ENCODE data around the gene WIPF3.

Gene WIPF3

DNA sequence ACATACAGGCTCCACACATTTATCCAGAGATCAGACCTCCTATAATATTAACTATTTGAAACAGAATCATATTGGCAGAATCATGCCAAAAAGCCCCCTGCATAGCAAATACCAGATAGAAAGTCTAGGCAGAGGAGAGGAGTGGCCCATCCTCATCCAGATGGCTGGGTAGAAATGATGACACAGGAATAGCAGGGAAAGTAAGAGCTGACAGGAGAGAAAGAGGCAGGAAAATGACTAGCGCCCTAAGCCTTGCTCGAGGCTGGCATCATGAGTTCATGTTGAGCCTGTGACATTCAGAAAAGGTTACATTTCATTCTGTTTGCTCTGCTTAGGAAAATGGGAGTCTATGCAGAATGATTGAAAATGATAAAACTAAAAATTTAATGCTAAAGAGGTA is 27.6 kb downstream of the WIPF3 start:
- no peak for TF ChIP-seq CTCF (IDR thresholded peaks at IDR 0.05; ENCODE audit: control insufficient read depth, extremely low read depth, insufficient read depth)
- DNase-seq (ENCODE audit: low read depth) = no peak
- no peak overlapping the region for H3K4me3 ChIP-seq (ENCODE audit: low read depth, low read length)

GRCh38 chr7:29835718-29836117 is 29.4 kb downstream of the WIPF3 start:
- TF ChIP-seq CTCF (IDR thresholded peaks at IDR 0.05; ENCODE audit: control insufficient read depth, extremely low read depth, insufficient read depth) = no peak
- H3K4me3 ChIP-seq (ENCODE audit: low read depth, low read length) = no peak overlapping the region
- DNase-seq (ENCODE audit: low read depth) = no peak

- H3K4me3 ChIP-seq (ENCODE audit: low read depth, low read length) = no peak overlapping the region
- 0 out of 2 replicates have a peak, but pooled peaks have one; percentile 7 for TF ChIP-seq CTCF (IDR thresholded peaks at IDR 0.05; ENCODE audit: control insufficient read depth, extremely low read depth, insufficient read depth)
- DNase-seq (ENCODE audit: low read depth) = no peak
Observed at GRCh38 chr7:29839302-29839701, 33.0 kb downstream of the WIPF3 start.

- H3K4me3 ChIP-seq (ENCODE audit: low read depth, low read length) = no peak overlapping the region
- TF ChIP-seq CTCF (IDR thresholded peaks at IDR 0.05; ENCODE audit: control insufficient read depth, extremely low read depth, insufficient read depth) = no peak
- no peak for DNase-seq (ENCODE audit: low read depth)
Observed at GRCh38 chr7:29839921-29840320, 33.6 kb downstream of the WIPF3 start.

DNA sequence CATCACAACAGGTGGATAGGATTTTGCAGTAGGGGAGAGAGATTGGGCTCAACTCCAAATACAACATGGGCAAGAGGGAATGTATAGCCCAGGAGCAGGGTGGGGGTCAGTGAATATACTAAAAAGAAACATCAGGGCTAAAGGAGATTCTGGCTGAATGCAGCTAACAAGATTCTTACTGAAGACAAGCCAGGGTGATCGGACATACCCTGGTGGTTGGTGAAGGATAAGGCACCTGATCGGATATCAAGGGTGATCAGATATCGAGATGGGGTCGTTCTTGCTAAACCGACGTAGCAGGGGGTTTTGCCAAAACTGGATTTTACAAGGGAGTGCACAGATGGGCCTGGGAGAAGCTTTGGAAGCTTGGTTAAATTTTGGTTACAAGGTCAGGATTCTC is 34.4 kb downstream of the WIPF3 start:
- no peak for DNase-seq (ENCODE audit: low read depth)
- H3K4me3 ChIP-seq (ENCODE audit: low read depth, low read length) = no peak overlapping the region
- no peak for TF ChIP-seq CTCF (IDR thresholded peaks at IDR 0.05; ENCODE audit: control insufficient read depth, extremely low read depth, insufficient read depth)

- DNase-seq (ENCODE audit: low read depth) = no peak
- TF ChIP-seq CTCF (IDR thresholded peaks at IDR 0.05; ENCODE audit: control insufficient read depth, extremely low read depth, insufficient read depth) = no peak
- no peak overlapping the region for H3K4me3 ChIP-seq (ENCODE audit: low read depth, low read length)
Observed at GRCh38 chr7:29841926-29842701, 35.8 kb downstream of the WIPF3 start.

DNA sequence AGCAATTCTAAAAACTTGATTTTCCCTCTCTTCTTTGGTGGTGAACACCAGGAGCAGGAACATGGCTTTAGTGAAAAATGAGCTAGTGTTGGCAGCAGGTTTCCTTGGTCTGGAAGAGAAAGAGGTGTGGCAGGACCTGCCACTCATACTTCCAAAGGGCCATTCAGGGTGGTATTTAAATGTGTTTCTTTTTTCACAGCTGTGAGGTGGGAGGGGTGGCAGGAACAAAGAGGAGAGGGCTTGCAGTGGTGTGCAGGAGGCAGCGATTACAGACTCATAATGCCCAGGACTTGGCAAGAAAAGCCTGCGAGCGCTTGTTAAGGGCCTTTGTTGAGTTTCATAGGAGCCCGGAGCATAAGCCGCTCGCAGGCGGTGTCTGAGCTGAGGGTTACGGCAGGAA is 36.8 kb downstream of the WIPF3 start:
- TF ChIP-seq CTCF (IDR thresholded peaks at IDR 0.05; ENCODE audit: control insufficient read depth, extremely low read depth, insufficient read depth) = no peak
- DNase-seq (ENCODE audit: low read depth) = no peak
- no peak overlapping the region for H3K4me3 ChIP-seq (ENCODE audit: low read depth, low read length)
